H4 (cell line): ENCODE measurements around the gene CRPPA. TPM values are rescaled to one million over a fixed set of nuclear protein-coding genes. Genes with fewer than 3 reads are reported as not detected.

Experiments used
- DNase-seq: peaks from one replicate; pipeline ENCODE4 v3.0.0-alpha.2; 2015; ENCODE audit warnings: low spot score
- total RNA-seq: library from RNA; depleted of rRNA; stranded (reverse); fragments of >200 nt; shearing (Covaris generic); gene quantifications from 2 replicates; pipeline ENCODE4 v1.2.3, GENCODE V29; 2014

CRPPA gene
- total RNA-seq, 1 experiment from 2014 or later, result 0.12 TPM

GRCh38 chr7:16423761-16424160 lies 2.4 kb upstream of the CRPPA start:
- no peak for DNase-seq

GRCh38 chr7:16422917-16423316 lies 1.6 kb upstream of the CRPPA start:
- no peak for DNase-seq

GRCh38 chr7:16422103-16422435 lies 731 bp upstream of the CRPPA start:
- no peak for DNase-seq

- DNase-seq, result no peak
Observed at GRCh38 chr7:16420649-16421332, 547 bp downstream of the CRPPA start.

GRCh38 chr7:16420329-16420648 lies 1.0 kb downstream of the CRPPA start:
- no peak for DNase-seq

- DNase-seq, result no peak
Observed at GRCh38 chr7:16419859-16420258, 1.5 kb downstream of the CRPPA start.

GRCh38 chr7:16419126-16419525 lies 2.2 kb downstream of the CRPPA start:
- no peak for DNase-seq

GRCh38 chr7:16417906-16418305 lies 3.4 kb downstream of the CRPPA start:
- no peak for DNase-seq

- peak; percentile 83 for DNase-seq
Observed at GRCh38 chr7:16416289-16417282, 4.8 kb downstream of the CRPPA start.

GRCh38 chr7:16412274-16413254 lies 8.8 kb downstream of the CRPPA start:
- DNase-seq, result no peak

GRCh38 chr7:16411391-16411790 lies 9.9 kb downstream of the CRPPA start:
- no peak for DNase-seq

- DNase-seq, result peak; percentile 40
Observed at GRCh38 chr7:16409777-16410176, 11.6 kb downstream of the CRPPA start.

GRCh38 chr7:16404636-16405035 lies 16.7 kb downstream of the CRPPA start:
- no peak for DNase-seq

- no peak for DNase-seq
Observed at GRCh38 chr7:16403475-16403874, 17.9 kb downstream of the CRPPA start.

GRCh38 chr7:16402940-16403339 lies 18.4 kb downstream of the CRPPA start:
- no peak for DNase-seq

- no peak for DNase-seq
Observed at GRCh38 chr7:16402091-16402490, 19.2 kb downstream of the CRPPA start.

- DNase-seq, result no peak
Observed at GRCh38 chr7:16400893-16401275, 20.5 kb downstream of the CRPPA start.

GRCh38 chr7:16399916-16400892 lies 21.1 kb downstream of the CRPPA start:
- DNase-seq, result peak; percentile 37

- peak; percentile 41 for DNase-seq
Observed at GRCh38 chr7:16399265-16399831, 22.0 kb downstream of the CRPPA start.
